NT2/D1 (cell line): ENCODE data around the gene GRID2.

Source experiments
- DNase-seq: peaks from one replicate; pipeline ENCODE4 v3.0.0-alpha.2; 2011; ENCODE audit warnings: low read depth, low spot score
- H3K27me3 ChIP-seq: 2 replicates; pipeline ENCODE4 v1.6.0; 2011; ENCODE audit warnings: mild to moderate bottlenecking; ENCODE audit not compliant: insufficient read length, insufficient read depth
- H3K36me3 ChIP-seq: 2 replicates; pipeline ENCODE4 v1.6.1; 2011; ENCODE audit warnings: mild to moderate bottlenecking, low read length, mixed read lengths; ENCODE audit not compliant: insufficient read depth, insufficient read length
- H3K4me1 ChIP-seq: 2 replicates; pipeline ENCODE4 v1.5.1; 2011; ENCODE audit not compliant: insufficient read depth, insufficient read length
- H3K4me3 ChIP-seq: 2 replicates; pipeline ENCODE4 v1.5.1; 2011; ENCODE audit warnings: low read depth; ENCODE audit not compliant: insufficient read length
- H3K9ac ChIP-seq: 2 replicates; pipeline ENCODE4 v1.6.0; 2011; ENCODE audit warnings: low read depth; ENCODE audit not compliant: insufficient read length
- H3K9me3 ChIP-seq: 2 replicates; pipeline ENCODE4 v1.5.1; 2011; ENCODE audit warnings: mild to moderate bottlenecking, low read length; ENCODE audit not compliant: insufficient read depth
- SUZ12 ChIP-seq: IDR thresholded peaks from 2 replicates; pipeline ENCODE4 v1.6.1; 2011; ENCODE audit not compliant: insufficient read length, insufficient read depth; ENCODE audit errors: extremely low read depth
- YY1 ChIP-seq: IDR thresholded peaks from 2 replicates; pipeline ENCODE4 v1.6.1; 2011; ENCODE audit not compliant: insufficient read length, insufficient read depth
- ZNF274 ChIP-seq: IDR thresholded peaks from 2 replicates; pipeline ENCODE4 v1.6.1; 2011; ENCODE audit warnings: mild to moderate bottlenecking, low read depth, low read length

GRID2 gene

DNA sequence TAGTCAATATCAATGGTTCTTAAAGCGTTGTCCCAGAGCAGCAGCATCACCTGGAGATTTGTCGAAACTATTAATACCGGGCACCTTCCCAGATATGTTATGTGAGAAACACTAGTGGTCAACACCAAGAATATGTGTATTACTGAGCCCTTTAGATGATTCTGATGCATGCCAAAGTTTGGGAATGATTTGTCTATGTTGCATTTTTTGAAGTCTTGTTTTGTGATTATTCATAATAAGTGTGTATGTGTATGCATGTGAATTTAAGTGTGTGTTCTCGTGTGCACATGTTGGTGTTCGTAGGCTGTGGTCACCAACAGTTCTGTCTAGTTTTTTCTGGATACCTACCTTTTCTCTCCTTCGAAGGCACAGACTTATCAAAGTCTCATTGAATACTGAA is 749.4 kb downstream of the GRID2 start:
- no peak overlapping the region for H3K9ac ChIP-seq
- DNase-seq = no peak
- H3K4me3 ChIP-seq = no peak overlapping the region
- H3K27me3 ChIP-seq = no peaks in the 10 kb centered on the region
- H3K4me1 ChIP-seq = no peaks in the 10 kb centered on the region
- TF ChIP-seq ZNF274 (no peak), SUZ12 (no peak), YY1 (no peak)
- H3K36me3 ChIP-seq = no peaks in the 10 kb centered on the region
- H3K9me3 ChIP-seq = no peaks in the 10 kb centered on the region

DNA sequence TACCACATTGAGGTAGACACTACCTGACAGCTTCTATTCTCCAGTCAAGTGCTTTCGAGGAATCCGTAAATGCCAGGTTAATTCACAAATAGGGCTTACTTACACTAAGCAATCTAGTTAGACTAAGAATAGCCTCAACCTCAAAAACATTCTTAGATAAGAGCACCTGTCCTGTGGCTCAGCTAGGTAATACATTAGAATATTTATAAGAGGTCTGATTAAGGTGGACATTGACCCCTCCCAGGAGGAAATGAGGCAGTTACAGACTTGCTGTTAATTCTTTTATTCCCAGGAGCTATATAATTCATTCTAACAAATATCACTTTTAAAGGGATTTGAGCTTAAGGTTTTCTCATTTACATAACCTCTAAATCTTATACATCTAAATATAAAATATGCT is 758.1 kb downstream of the GRID2 start:
- DNase-seq = no peak
- Histone ChIP-seq H3K9me3 (no peaks in the 10 kb centered on the region), H3K4me3 (no peak overlapping the region), H3K27me3 (no peaks in the 10 kb centered on the region), H3K9ac (no peak overlapping the region), H3K4me1 (no peaks in the 10 kb centered on the region), H3K36me3 (no peaks in the 10 kb centered on the region)
- TF ChIP-seq SUZ12 (no peak), YY1 (no peak), ZNF274 (no peak)

DNA sequence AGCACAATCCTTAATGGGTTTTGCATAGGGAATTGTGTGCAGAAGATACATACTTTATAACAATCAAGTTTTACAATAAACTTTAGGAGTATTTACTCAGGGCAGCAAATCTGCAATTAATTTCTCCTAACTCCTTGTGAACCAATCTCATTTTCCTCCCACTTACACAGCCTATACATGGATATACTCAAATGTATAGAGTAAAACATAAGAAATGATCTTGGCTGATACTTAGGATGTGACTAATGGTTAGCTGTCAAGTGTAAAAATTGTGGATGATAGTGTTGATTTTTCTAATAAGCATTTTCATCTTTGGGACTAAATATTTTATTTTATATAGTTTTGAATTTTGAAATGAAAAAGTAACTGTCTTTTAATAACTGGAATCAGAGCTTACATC is 759.6 kb downstream of the GRID2 start:
- no peak for TF ChIP-seq ZNF274
- TF ChIP-seq YY1 = no peak
- no peak for TF ChIP-seq SUZ12
- Histone ChIP-seq H3K9ac (no peak overlapping the region), H3K4me3 (no peak overlapping the region), H3K4me1 (no peaks in the 10 kb centered on the region), H3K9me3 (no peaks in the 10 kb centered on the region), H3K36me3 (no peaks in the 10 kb centered on the region), H3K27me3 (no peaks in the 10 kb centered on the region)
- DNase-seq = no peak

DNA sequence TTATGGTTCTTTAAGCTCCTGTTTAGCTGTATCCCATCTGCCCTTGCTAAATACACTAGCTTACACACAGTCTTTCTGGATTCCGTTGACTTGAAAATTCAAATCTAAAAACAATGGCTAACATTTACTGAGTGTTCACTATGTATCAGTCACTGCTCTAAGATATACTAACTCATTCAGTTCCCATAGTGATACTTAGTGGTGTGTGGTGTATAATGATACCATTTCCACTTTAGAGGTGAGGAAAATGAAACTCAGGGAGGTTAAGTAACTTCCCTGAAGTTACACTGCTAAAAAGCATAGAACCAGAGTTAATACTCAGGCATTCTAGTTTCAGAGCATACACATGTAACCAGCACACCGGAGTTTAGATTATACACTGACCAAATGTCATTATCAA is 762.0 kb downstream of the GRID2 start:
- no peaks in the 10 kb centered on the region for H3K27me3 ChIP-seq
- no peak overlapping the region for H3K9ac ChIP-seq
- no peaks in the 10 kb centered on the region for H3K4me1 ChIP-seq
- DNase-seq = no peak
- no peak overlapping the region for H3K4me3 ChIP-seq
- no peaks in the 10 kb centered on the region for H3K36me3 ChIP-seq
- no peaks in the 10 kb centered on the region for H3K9me3 ChIP-seq
- no peak for TF ChIP-seq SUZ12
- TF ChIP-seq YY1 = no peak
- TF ChIP-seq ZNF274 = no peak

DNA sequence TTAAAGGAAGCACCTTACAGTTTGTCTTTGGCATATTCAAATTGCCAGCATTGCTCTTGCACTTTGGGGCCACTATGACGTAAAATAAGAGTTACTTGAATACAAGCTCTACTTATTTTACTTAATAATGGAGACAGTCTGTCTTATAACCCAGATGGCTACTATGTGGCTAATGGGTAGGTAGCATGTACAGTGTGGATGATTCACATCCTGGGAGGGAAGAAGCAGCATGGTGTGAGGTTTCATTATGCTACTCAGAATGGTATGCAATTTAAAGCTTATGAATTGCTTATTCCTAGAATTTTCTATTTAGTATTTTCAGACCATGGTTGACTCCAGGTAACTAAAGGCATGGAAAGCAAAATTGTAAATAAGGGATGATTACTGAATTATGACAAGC is 763.0 kb downstream of the GRID2 start:
- no peaks in the 10 kb centered on the region for H3K36me3 ChIP-seq
- DNase-seq = no peak
- no peak overlapping the region for H3K4me3 ChIP-seq
- H3K9ac ChIP-seq = no peak overlapping the region
- H3K4me1 ChIP-seq = no peaks in the 10 kb centered on the region
- H3K27me3 ChIP-seq = no peaks in the 10 kb centered on the region
- no peaks in the 10 kb centered on the region for H3K9me3 ChIP-seq
- TF ChIP-seq YY1 (no peak), ZNF274 (no peak), SUZ12 (no peak)

DNA sequence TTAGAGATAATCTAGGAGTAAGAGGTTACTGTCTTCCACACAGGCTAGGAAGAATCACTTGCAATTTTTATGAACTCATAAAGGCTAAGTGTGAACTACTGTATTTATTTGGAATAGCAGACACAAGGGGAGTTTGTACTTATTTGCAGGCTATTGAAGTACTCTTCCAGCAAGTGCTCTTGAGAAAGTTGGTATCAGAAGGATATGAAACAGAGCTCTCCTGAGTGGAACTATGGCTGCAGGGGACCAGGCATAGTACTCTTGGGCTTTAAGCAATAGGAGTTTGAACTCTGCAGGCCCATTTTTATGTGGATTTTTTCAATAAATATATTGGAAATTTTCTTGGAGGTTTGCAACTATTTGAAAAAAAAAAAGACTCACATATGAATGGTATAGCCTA is 768.5 kb downstream of the GRID2 start:
- no peaks in the 10 kb centered on the region for H3K4me1 ChIP-seq
- no peaks in the 10 kb centered on the region for H3K27me3 ChIP-seq
- no peaks in the 10 kb centered on the region for H3K9me3 ChIP-seq
- H3K9ac ChIP-seq = no peak overlapping the region
- TF ChIP-seq YY1 (no peak), SUZ12 (no peak), ZNF274 (no peak)
- no peaks in the 10 kb centered on the region for H3K36me3 ChIP-seq
- DNase-seq = no peak
- H3K4me3 ChIP-seq = no peak overlapping the region

DNA sequence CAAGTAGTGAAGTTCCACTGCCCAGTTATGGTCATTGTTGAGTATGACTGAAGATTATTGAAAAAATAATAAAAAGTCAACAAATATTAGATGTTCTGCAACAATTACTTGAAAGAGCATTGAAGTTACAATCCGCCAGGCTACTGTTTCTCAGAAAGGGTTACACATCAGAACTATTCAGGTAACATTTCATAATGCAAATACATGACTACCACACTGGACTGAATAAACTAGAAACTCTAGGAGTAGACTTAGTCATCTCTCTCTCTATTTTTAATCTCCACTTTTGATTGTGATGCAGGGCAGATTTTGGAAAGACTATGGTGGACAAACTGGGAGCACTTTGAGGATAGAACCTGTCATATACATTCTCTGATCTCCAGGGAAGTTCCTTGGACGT is 776.5 kb downstream of the GRID2 start:
- Histone ChIP-seq H3K4me3 (no peak overlapping the region), H3K36me3 (no peaks in the 10 kb centered on the region), H3K9ac (no peak overlapping the region), H3K9me3 (no peaks in the 10 kb centered on the region), H3K4me1 (no peaks in the 10 kb centered on the region), H3K27me3 (no peaks in the 10 kb centered on the region)
- no peak for TF ChIP-seq ZNF274
- no peak for TF ChIP-seq YY1
- no peak for TF ChIP-seq SUZ12
- DNase-seq = no peak

DNA sequence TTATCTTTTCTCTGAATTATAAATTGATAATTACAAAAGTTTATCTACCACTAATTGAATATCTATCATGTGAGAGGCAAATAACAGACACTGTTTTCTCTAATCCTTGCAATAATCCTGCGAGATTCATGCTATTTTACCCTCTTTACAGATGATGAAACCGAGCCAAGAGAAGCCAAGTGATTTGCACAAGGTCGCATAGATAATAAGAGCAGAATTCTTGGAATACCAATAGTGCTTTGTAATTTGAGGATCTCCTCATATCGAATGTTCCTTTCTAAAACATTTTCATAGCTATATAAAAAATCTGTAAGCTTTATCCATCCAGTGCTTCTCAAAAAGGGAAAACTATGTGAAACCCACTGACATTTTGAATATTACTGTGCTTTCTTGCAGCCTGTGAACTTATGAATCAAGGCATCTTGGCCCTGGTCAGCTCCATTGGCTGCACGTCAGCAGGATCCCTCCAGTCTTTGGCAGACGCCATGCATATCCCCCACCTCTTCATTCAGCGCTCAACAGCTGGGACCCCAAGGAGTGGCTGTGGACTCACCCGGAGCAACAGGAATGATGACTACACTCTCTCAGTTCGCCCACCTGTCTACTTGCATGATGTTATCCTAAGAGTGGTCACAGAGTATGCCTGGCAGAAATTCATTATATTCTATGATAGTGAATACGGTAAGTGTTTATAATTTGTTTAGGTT is 781.0 kb downstream of the GRID2 start:
- no peaks in the 10 kb centered on the region for H3K36me3 ChIP-seq
- no peaks in the 10 kb centered on the region for H3K27me3 ChIP-seq
- H3K9me3 ChIP-seq = no peaks in the 10 kb centered on the region
- H3K4me1 ChIP-seq = no peaks in the 10 kb centered on the region
- DNase-seq = no peak
- H3K9ac ChIP-seq = no peak overlapping the region
- no peak for TF ChIP-seq SUZ12
- no peak for TF ChIP-seq YY1
- TF ChIP-seq ZNF274 = no peak
- H3K4me3 ChIP-seq = no peak overlapping the region
